HepG2 (cell line): ENCODE measurements around the gene GLRX5. TPM values are rescaled to one million over a fixed set of nuclear protein-coding genes. Genes with fewer than 3 reads are reported as not detected.

Experiments
- FUBP1 ChIP-seq: sonication (generic); formaldehyde crosslinking; IDR thresholded peaks from 2 replicates; pipeline ENCODE4 v1.5.1; 2020; ENCODE audit warnings: missing genetic modification reagents, mild to moderate bottlenecking, borderline replicate concordance
- RAD51 ChIP-seq: fragments of 450-650 bp; IDR thresholded peaks from 2 replicates; pipeline ENCODE4 v1.6.1; 2016; ENCODE audit warnings: borderline replicate concordance
- RBAK ChIP-seq: sonication (generic); formaldehyde crosslinking; IDR thresholded peaks from 2 replicates; pipeline ENCODE4 v1.5.1; 2020; ENCODE audit warnings: mild to moderate bottlenecking, missing genetic modification reagents
- TIGD3 ChIP-seq: sonication (generic); formaldehyde crosslinking; IDR thresholded peaks from 2 replicates; pipeline ENCODE4 v1.5.1; 2020; ENCODE audit warnings: mild to moderate bottlenecking, missing genetic modification reagents, borderline replicate concordance
- ZNF30 ChIP-seq: sonication (generic); formaldehyde crosslinking; IDR thresholded peaks from 2 replicates; pipeline ENCODE4 v1.5.0; 2020; ENCODE audit warnings: mild to moderate bottlenecking, missing genetic modification reagents
- ZNF687 ChIP-seq: sonication (generic); formaldehyde crosslinking; IDR thresholded peaks from 2 replicates; pipeline ENCODE4 v1.5.1; 2020; ENCODE audit warnings: mild to moderate bottlenecking, missing genetic modification reagents, moderate library complexity
- ZNF883 ChIP-seq: sonication (generic); formaldehyde crosslinking; IDR thresholded peaks from 2 replicates; pipeline ENCODE4 v1.5.1; 2020; ENCODE audit warnings: mild to moderate bottlenecking, missing genetic modification reagents; ENCODE audit errors: not compliant biosample characterization
- polyA plus RNA-seq, 8 experiments: library from polyadenylated mRNA; depleted of rRNA in 3 of 8; stranded (reverse) in 7 of 8; unstranded in 1 of 8; fragments of >200 nt; fragmentation: Illumina TruSeq in 4 of 8; extraction: Trizol in 4 of 8; gene quantifications; 2 replicates each; pipeline versions ENCODE4 v1.2.1 to v1.2.3, GENCODE V29; 2011 to 2016; ENCODE audit warnings: low read depth in 4 of 8, missing spikeins in 1 of 8, mixed read lengths in 1 of 8; ENCODE audit not compliant: insufficient read depth in 1 of 8
- total RNA-seq, 5 experiments: library from RNA; depleted of rRNA; stranded (reverse); fragments of >200 nt; fragmentation: Illumina TruSeq; extraction: Trizol; gene quantifications; 2 replicates each; pipeline ENCODE4 v1.2.3, GENCODE V29; 2016; ENCODE audit warnings: low read depth in 1 of 5

The GLRX5 gene
- total and polyA plus RNA-seq, 2 of the 13 experiments (the other 11 are each of a cell fraction or from before 2014, with no cell fraction given), result 122 to 146 TPM

- no peak for TF ChIP-seq TIGD3 (CRISPR knock-in tag)
- no peak for TF ChIP-seq RBAK
- TF ChIP-seq FUBP1 (CRISPR knock-in tag), result no peak
- TF ChIP-seq ZNF687, result peak; percentile 70
- TF ChIP-seq RAD51, result no peak
- no peak for TF ChIP-seq ZNF883
- TF ChIP-seq ZNF30 (CRISPR knock-in tag), result no peak
- TF ChIP-seq, all 625 proteins: peak for 31
Measured at GRCh38 chr14:95500201-95500681, 34.6 kb upstream of the GLRX5 start (continued).
